Psoas muscle (tissue), 8 donors: Measurements from ENCODE around the gene G3BP1. TPM values are rescaled to one million over a fixed set of nuclear protein-coding genes. Genes with fewer than 3 reads are reported as not detected.

Experiments
- ATAC-seq, 4 donors: fragments of 200-7000 bp; cut with Tn5 transposase; one replicate each; pipeline ENCODE4 v1.9.1; 2020; ENCODE audit warnings: moderate library complexity in 3 of 4, mild to moderate bottlenecking in 2 of 4
- DNase-seq, 2 donors: peaks; one replicate each; pipeline ENCODE4 v3.0.0-alpha.2; 2020
- H3K27ac ChIP-seq: fragments of 200-600 bp; one replicate; pipeline ENCODE4 v1.8.0; 2022
- H3K27me3 ChIP-seq, 3 donors: fragments of 200-600 bp in 1 of 3; one replicate each; pipeline versions ENCODE4 v1.6.1 to v1.8.0; 2013 to 2022; ENCODE audit warnings: low read length in 2 of 3, mild to moderate bottlenecking in 2 of 3, moderate library complexity in 1 of 3; ENCODE audit not compliant: insufficient read depth in 3 of 3
- H3K36me3 ChIP-seq, 2 donors: fragments of 200-600 bp in 1 of 2; one replicate each; pipeline versions ENCODE4 v1.6.1 to v1.8.0; 2013 to 2022; ENCODE audit warnings: low read depth in 1 of 2, mild to moderate bottlenecking in 1 of 2, moderate library complexity in 1 of 2; ENCODE audit not compliant: insufficient read depth in 1 of 2
- H3K4me1 ChIP-seq: fragments of 200-600 bp; one replicate; pipeline ENCODE4 v1.8.0; 2022
- H3K4me3 ChIP-seq: fragments of 200-600 bp; one replicate; pipeline ENCODE4 v1.8.0; 2022; ENCODE audit warnings: mild to moderate bottlenecking
- H3K9me3 ChIP-seq: fragments of 200-600 bp; one replicate; pipeline ENCODE4 v1.8.0; 2022
- WGBS, 3 donors: extraction: QIAGEN DNeasy Blood & Tissue Kit; methylation state at CpG; one replicate each; pipeline versions ENCODE4 v1.1.6 to v1.1.7; 2013; 5-methylcytosine and 5-hydroxymethylcytosine counted together
- intact Hi-C, 2 donors: fragments of 100-400 bp; cut with DNase I; formaldehyde crosslinking; loops; one replicate each; pipeline versions ENCODE4 v1.11.0 to v1.14.2; 2022
- polyA plus RNA-seq, 3 donors: library from polyadenylated mRNA; stranded (reverse); fragments of 200-250 nt; gene quantifications; one replicate each; pipeline ENCODE4 v1.2.3, GENCODE V29; 2013
- total RNA-seq, 4 donors: library from RNA; stranded (reverse); fragmentation: NEBNext Ultra II Directional in 2 of 4; extraction: Animal tissue kit (Norgen Biotek cat#: 25700) in 2 of 4; gene quantifications; one replicate each; pipeline versions ENCODE4 v1.2.1 to v1.2.4, GENCODE V29; 2021 to 2023
- TF ChIP-seq, protein P1 (sequence below): fragments of 200-600 bp; IDR thresholded peaks from one replicate; pipeline ENCODE4 v1.8.0; 2022; ENCODE audit warnings: antibody characterized with exemption
- donor health status: healthy with polysubstance abuse.
- donor health status: DM: no; HTN: no; CAD: no; lungs with moderate emphysema.
- donor health status: Bipolar disorder and iron deficiency.
- donor health status: healthy.
- donor health status: DM: yes; HTN: yes; CAD: no.
- donor health status: DM: no; HTN: no; CAD: no.
- donor health status: DM: no; HTN: no; CAD: no.
- donor health status: DM: yes; HTN: yes; CAD: no.

G3BP1 gene
- total and polyA plus RNA-seq, 7 donors, result 47.0 to 230 (median 132) TPM

DNA sequence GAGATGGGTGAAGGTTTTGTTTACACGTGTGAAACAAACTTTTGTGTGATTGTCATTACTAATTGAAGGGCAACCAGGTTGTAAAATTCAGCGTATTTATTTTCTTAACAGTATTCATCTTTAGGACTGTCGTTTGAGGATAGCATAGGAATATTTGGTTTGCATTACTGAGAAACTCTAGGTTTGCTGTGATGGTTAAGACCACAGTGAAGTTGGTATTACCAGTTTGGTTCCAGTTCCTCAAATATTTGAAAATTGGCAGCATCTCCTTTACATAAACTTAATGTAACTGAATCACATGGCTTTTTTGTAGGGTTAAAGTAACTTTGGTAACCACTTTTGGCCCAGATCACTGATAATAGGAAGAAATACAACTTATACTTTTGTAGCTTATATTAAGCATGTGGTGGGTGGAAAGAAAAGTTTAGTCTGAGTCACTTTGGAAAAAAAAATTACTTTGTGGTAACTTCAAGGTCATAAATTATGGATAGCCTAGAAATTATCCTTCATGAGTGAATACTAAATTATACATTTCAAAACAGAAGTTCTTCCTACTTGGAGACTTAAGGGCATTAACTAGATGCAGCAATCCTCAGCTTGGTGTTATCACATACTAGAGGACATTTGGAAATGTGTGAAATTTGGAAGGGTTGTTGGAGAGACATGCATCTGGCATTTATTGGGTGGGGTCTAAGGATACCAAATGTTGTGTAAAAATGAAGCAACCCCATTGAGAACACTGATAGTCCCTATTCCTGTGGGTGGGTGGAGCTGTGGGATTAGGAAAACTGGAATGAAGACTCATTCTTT is 33.9 kb downstream of the G3BP1 start:
- Histone ChIP-seq H3K9me3 (no peaks in the 10 kb centered on the region), H3K4me3 (no peak overlapping the region), H3K36me3 (peaks cover 7 to 88% of the 10 kb centered on the region in 2 donors), H3K27me3 (no peaks in the 10 kb centered on the region), H3K27ac (no peak overlapping the region), H3K4me1 (peaks cover 7% of the 10 kb centered on the region)
- DNase-seq (no peak), ATAC-seq (peak; percentile 24 to 56 (median 45))
- intact Hi-C loops, result no loop called here
- 93 to 97% (median 96%) methylated on average over 3 of the region's 3 CpGs for WGBS, 3 donors
- TF ChIP-seq, protein P1, sequence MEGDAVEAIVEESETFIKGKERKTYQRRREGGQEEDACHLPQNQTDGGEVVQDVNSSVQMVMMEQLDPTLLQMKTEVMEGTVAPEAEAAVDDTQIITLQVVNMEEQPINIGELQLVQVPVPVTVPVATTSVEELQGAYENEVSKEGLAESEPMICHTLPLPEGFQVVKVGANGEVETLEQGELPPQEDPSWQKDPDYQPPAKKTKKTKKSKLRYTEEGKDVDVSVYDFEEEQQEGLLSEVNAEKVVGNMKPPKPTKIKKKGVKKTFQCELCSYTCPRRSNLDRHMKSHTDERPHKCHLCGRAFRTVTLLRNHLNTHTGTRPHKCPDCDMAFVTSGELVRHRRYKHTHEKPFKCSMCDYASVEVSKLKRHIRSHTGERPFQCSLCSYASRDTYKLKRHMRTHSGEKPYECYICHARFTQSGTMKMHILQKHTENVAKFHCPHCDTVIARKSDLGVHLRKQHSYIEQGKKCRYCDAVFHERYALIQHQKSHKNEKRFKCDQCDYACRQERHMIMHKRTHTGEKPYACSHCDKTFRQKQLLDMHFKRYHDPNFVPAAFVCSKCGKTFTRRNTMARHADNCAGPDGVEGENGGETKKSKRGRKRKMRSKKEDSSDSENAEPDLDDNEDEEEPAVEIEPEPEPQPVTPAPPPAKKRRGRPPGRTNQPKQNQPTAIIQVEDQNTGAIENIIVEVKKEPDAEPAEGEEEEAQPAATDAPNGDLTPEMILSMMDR, result no peak

DNA sequence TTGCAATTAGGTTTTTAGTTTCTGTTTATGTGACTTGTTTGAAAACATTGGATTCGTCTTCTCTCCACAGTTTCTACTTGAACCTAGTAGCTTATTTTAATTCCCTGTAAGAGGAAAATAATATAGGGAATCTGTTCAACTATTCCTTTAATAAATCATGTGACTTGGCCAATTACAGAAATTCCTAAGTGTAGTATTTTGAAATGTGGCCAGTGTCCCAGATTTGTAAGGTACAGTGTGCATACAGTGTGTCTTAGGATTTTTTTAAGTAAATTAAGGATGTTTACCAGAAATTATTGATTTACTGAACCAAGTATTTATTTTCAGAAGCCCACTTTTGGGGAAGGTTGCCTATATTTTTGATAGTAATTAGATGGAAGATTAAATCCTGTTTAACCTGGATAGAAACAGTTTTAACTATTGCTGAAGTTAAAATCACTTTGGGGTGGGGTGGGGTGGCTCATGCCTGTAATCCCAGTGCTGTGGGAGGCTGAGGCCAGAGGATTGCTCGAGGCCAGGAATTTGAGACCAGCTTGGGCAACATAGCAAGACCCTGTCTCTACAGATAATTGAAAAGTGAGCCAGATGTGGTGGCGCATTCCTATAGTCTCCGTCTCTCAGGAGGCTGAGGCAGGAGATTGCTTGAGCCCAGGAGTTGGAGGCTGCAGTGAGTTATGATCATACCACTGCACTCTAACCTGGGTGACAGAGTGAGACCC is 36.9 kb downstream of the G3BP1 start:
- peaks cover 0 to 67% of the 10 kb centered on the region in 2 donors for H3K36me3 ChIP-seq
- 86 to 90% (median 87%) methylated on average over 4 of the region's 4 CpGs for WGBS, 3 donors
- no peak overlapping the region for H3K27ac ChIP-seq
- intact Hi-C loops, result no loop called here
- H3K27me3 ChIP-seq, result no peaks in the 10 kb centered on the region
- H3K4me3 ChIP-seq, result no peak overlapping the region
- TF ChIP-seq, protein P1, result no peak
- DNase-seq (no peak), ATAC-seq (no peak)
- H3K4me1 ChIP-seq, result peaks cover 31% of the 10 kb centered on the region
- no peaks in the 10 kb centered on the region for H3K9me3 ChIP-seq

DNA sequence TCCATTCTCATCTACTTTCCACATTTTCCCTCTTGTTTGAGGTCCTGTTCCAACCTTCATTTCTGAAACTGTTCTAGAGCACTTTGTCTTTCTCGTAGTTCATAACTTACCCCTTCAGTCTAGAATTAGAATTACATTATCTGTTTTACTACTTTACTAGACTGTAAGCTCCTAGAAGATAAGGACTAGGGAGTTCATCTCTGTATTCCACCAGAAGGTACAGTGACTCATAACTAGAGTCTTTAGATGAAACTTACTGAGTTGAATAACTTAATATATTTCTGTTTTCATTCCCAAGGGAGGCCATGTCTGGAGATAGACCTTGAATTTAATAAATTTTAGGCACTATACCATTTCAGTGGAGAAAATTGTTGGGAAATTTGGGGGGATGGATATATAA is 38.7 kb downstream of the G3BP1 start:
- Histone ChIP-seq H3K36me3 (peaks cover 0 to 56% of the 10 kb centered on the region in 2 donors), H3K27ac (no peak overlapping the region), H3K9me3 (no peaks in the 10 kb centered on the region), H3K27me3 (no peaks in the 10 kb centered on the region), H3K4me3 (no peak overlapping the region), H3K4me1 (peaks cover 39% of the 10 kb centered on the region)
- intact Hi-C loops, result no loop called here
- no peak for DNase-seq
- no peak for ATAC-seq
- TF ChIP-seq, protein P1, result no peak
- WGBS, 3 donors, result 49 to 97% (median 58%) methylated on average over 1 of the region's 1 CpG

DNA sequence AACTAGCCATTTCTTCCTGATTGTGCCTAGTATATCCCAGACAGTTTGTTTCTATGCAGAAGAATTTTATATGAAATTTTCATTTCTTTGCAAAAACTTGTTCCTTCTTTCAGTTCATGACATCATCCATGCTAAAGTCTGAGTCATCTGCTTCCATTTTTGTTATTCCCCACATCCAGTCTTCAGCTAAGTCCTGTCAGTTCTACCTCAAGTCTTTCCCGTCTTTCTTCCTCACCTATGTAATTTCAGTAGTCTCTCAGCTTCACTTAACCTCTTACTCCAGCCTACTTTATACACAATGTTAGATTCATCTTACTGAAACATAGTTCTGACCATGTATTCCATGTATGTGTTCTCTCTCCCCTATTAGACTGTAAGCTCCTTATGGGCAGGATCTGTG is 39.1 kb downstream of the G3BP1 start:
- no peaks in the 10 kb centered on the region for H3K9me3 ChIP-seq
- peaks cover 39% of the 10 kb centered on the region for H3K4me1 ChIP-seq
- intact Hi-C loops, result no loop called here
- H3K27ac ChIP-seq, result peak overlapping the region; percentile 73
- H3K36me3 ChIP-seq, result peaks cover 0 to 52% of the 10 kb centered on the region in 2 donors
- DNase-seq (no peak), ATAC-seq (no peak)
- TF ChIP-seq, protein P1, result no peak
- H3K27me3 ChIP-seq, result no peaks in the 10 kb centered on the region
- H3K4me3 ChIP-seq, result no peak overlapping the region
- 89 to 95% (median 92%) methylated on average over 1 of the region's 1 CpG for WGBS, 3 donors
